ENCODE measurements around the gene TMEM179.
"Not testable (repeated sequence)": the region's sequence is repeated elsewhere in the genome, so short reads cannot be mapped to it uniquely, and the experiment has no call there.

The TMEM179 gene

GRCh38 chr14:104604458-104605449 lies at the start of gene TMEM179:
Gene TMEM179, minus strand, starts transcription at chr14:104604772. Its CDS starts 31 bp downstream, at chr14:104604741.
- TF ChIP-seq CTCF (conservative IDR thresholded peaks at IDR 0.05), result no peak
- peak within 1 kb of the TSS; percentile 87 for H3K27ac ChIP-seq

- TF ChIP-seq CTCF (conservative IDR thresholded peaks at IDR 0.05), result no peak
- no peak overlapping the region for H3K27ac ChIP-seq
Measured at GRCh38 chr14:104654119-104654518, 49.5 kb upstream of the TMEM179 start.

- not testable (repeated sequence) for H3K27ac ChIP-seq
Measured at GRCh38 chr14:104653130-104653920, 48.8 kb upstream of the TMEM179 start.

GRCh38 chr14:104652386-104652785 lies 47.8 kb upstream of the TMEM179 start:
- TF ChIP-seq CTCF (conservative IDR thresholded peaks at IDR 0.05), result no peak
- no peak overlapping the region for H3K27ac ChIP-seq

- TF ChIP-seq CTCF (conservative IDR thresholded peaks at IDR 0.05), result no peak
- H3K27ac ChIP-seq, result no peak overlapping the region
Measured at GRCh38 chr14:104651876-104652260, 47.3 kb upstream of the TMEM179 start.

- H3K27ac ChIP-seq, result no peak overlapping the region
- TF ChIP-seq CTCF (conservative IDR thresholded peaks at IDR 0.05), result no peak
Measured at GRCh38 chr14:104650981-104651875, 46.7 kb upstream of the TMEM179 start.

Measured in VCaP (cell line).